ENCODE data around the gene CHID1.

Gene CHID1

GRCh38 chr11:831961-832528 is 78.6 kb downstream of the CHID1 start:
- DNase-seq: no peak

GRCh38 chr11:831118-831864 is 79.3 kb downstream of the CHID1 start:
- no peak for DNase-seq

DNA sequence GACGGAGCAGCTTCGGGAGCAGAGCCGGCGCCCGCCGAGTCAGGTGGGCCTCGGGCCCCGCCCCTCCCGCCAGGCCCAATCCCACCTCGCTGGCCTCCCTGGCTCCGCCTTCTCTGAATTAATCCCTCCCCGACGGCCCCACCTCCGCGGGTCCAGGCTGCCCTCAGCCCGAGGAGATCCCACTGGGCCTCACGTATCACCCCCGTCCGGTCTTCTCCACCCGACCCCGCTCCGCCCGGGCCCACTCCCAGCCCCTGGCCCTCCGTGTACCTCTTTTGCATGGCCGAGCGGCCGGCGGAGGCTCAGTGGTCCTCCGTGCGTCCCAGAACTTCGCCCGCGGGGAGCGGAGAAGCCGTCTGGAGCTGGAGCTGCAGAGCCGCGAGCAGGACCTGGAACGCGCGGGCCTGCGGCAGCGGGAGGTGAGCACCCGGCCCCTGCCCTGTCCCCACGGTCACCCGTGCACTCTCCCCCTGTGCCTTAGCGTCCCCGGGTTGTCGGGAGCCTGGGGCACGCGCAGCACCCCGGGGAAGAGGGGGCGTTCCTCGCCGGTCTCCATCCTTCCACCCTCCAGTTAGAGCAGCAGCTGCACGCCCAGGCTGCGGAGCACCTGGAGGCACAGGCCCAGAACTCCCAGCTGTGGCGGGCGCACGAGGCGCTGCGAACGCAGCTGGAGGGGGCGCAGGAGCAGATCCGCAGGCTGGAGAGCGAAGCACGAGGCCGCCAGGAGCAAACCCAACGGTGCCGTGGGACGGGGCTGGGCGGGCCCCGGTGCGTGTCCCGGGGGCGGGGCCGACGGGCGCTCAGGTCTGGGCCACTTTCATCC is 80.1 kb downstream of the CHID1 start:
- DNase-seq: peak; percentile 66 to 68

DNA sequence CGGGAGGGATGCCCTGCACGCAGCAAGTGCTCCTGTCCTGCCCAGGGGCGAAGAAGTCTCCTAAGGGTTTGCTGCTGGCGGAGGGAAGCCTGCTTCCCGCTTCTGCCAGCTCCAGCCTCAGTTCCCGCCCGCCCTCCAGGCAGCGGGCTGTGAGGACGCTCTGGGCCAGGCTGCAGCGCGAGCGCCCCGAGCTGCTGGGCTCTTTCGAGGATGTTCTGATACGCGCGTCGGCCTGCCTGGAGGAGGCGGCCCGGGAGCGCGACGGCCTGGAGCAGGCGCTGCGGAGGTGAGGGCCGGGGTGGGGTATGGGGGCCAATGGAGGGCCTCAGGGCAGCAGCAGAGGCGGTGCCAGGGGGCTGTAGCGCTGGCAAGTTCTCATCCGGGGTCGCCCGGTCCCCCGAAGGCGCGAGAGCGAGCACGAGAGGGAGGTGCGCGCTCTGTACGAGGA is 80.7 kb downstream of the CHID1 start:
- no peak for DNase-seq

DNA sequence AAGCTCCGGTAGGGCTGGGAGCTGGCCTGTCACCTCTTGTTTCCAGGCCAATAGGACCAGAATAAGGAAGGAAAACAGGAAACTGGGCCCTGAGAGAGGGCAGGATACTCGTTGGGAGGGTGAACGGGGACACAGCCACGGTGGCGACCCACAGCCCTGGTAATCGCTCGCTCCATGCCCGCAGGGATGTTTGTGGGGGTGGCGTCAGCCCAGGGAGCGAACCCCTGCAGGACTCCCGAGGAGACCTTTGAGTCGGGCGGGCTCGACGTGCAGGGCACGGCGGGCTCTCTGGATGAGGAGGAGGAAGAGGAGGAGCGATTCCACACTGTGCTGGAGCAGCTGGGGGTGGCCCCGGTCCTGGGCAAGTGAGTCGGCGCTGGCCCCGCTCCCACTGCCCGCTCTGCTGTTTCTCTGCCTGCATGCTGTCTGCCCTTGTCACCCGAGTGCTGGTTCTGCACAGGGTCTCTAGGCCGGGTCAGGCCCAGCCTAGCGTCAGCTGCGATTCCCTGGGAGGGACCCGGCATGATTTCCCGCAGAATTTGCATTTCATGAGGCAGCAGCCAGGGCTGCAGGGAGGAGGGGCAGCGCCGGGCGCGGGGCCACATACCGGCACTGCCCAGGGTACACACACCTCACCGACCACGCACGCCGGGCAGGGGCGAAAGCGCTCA is 81.3 kb downstream of the CHID1 start:
- DNase-seq: no peak

- DNase-seq: no peak
Measured at GRCh38 chr11:828506-829175, 82.0 kb downstream of the CHID1 start.

DNA sequence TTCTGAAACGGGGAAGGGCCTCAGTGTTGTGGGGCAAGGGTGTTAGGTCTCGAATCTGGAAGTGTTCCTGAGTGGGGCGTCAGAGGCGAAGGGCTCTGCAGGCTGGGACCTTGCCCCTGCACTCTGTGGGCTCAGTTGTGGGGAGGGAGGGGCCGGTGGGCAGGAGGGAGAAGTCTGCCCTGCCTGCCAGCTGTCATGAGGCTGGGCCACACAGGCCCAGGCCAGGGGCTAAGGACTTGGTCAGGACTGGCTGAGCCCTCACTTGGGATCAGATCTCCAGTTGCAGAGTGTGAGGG is 82.8 kb downstream of the CHID1 start, which contains the start of gene CRACR2B:
Gene CRACR2B, plus strand, starts transcription at position 23 of the 296 bp plus-strand sequence. CDS start 689 bp downstream, outside the sequence.
- no peak for DNase-seq

GRCh38 chr11:827146-827896 is 83.3 kb downstream of the CHID1 start:
- DNase-seq: no peak

GRCh38 chr11:826836-827145 is 83.8 kb downstream of the CHID1 start:
- no peak for DNase-seq

DNA sequence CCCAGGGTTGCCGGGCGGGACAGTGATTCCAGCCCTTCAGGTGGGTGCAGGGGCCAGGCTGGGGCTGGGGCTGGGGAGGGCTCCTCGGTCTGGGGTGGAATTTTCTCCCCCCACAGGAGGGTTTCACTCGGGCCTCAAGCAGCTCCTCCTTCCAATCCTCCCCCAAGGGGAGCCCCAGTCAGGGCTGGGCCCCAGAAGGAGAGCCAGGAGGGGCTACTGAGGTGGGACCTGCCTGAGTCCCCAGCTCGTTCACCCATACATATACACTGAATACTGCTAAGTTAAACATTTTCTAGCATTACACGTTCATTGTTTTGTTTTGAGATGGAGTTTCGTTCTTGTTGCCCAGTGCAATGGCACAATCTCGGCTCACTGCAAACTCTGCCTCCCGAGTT is 84.4 kb downstream of the CHID1 start:
- no peak for DNase-seq

DNA sequence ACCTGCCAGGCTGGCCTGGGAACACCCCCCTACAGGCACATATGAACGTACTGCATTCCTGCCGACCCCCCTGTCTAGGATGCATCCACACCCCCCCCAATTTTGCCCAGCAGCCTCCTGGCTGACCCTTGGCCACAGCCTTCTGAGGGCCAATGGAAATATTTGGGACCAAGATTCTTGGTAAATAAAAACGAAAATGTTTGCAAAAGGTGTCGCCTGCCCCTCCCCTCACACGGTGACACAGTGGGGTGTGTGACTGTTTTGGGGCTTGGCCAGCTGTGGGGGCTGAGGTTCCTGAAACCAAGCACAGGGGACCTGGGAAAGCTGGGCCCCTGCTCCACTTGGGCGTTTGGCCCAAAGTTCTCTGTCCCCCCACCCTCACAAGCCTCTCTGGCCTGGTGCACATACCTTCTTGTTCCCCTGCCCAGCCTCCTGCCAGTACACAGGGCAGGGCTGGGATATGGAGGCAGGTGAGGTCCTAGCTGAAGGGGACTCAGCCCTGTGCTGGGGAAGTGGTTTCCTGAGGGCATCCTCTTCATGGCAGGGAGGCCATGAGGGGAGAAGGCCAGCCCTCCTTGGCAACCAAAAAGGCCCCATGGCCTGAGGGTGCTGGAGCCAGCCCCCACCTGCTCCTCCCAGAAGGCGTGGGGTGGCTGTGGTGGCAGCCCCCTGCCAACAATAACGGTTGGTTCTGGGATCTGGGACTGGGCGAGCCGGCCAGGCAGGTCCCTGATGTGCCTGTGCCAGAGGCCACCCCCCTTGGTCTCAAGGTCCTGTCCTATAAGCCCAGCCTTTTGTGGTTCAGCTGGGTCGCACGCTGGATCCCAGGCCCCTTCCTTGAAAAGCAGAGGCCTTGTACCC is 85.0 kb downstream of the CHID1 start:
- DNase-seq: no peak

DNA sequence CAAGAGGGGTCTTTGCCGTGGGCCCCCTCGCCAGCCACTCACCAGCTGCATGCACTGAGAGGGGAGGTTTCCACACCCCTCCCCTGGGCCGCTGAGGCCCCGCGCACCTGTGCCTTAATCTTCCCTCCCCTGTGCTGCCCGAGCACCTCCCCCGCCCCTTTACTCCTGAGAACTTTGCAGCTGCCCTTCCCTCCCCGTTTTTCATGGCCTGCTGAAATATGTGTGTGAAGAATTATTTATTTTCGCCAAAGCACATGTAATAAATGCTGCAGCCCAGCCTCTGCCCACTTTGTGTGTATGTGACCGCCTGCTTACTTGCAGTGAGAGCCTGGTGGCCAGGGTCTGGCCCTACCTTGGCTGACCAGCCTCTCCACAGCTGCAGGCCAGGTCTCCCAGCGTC is 85.7 kb downstream of the CHID1 start:
- no peak for DNase-seq

- DNase-seq: no peak
Measured at GRCh38 chr11:824292-824880, 86.2 kb downstream of the CHID1 start.

GRCh38 chr11:823441-824291 is 86.9 kb downstream of the CHID1 start:
- DNase-seq: no peak

- DNase-seq: peak in 1 of 2 donors; percentile 39
Measured at GRCh38 chr11:821512-822371, 88.9 kb downstream of the CHID1 start.

GRCh38 chr11:820655-821511 is 89.7 kb downstream of the CHID1 start:
- DNase-seq: peak in 1 of 2 donors; percentile 69

GRCh38 chr11:819943-820649 is 90.5 kb downstream of the CHID1 start:
- peak; percentile 95 to 96 for DNase-seq
